ENCODE results near the gene DFFA. TPM values are rescaled to one million over a fixed set of nuclear protein-coding genes. Genes with fewer than 3 reads are reported as not detected.

Gene DFFA
- total RNA-seq, 2 donors from 2014 or later = 100 to 105 TPM

GRCh38 chr1:10450836-10451235, 21.5 kb downstream of the DFFA start:
- Mint-ChIP-seq H3K36me3 (ENCODE audit: low read depth) (peaks cover 18% of the 10 kb centered on the region), H3K27me3 (ENCODE audit: insufficient read depth) (no peaks in the 10 kb centered on the region), H3K27ac (no peak overlapping the region), H3K9me3 (peaks cover 3% of the 10 kb centered on the region), H3K4me1 (peaks cover 8% of the 10 kb centered on the region), H3K4me3 (no peak overlapping the region)
- no peaks in the 10 kb centered on the region for H3K4me1 ChIP-seq (ENCODE audit: control insufficient read depth, insufficient read depth, low read length)
- H3K4me3 ChIP-seq (ENCODE audit: low read length) = no peak overlapping the region
- WGBS, 2 experiments (ENCODE audit: insufficient coverage in 1 of 2, insufficient read length in 1 of 2) = 79 to 80% methylated on average over 6 of the region's 6 CpGs
- H3K9ac ChIP-seq (ENCODE audit: extremely low read depth, low read length, poor library complexity, severe bottlenecking) = no peak overlapping the region
- no peaks in the 10 kb centered on the region for H3K27me3 ChIP-seq (ENCODE audit: control insufficient read depth, insufficient read depth, low read length, poor library complexity, severe bottlenecking)
- TF ChIP-seq CTCF (conservative IDR thresholded peaks at IDR 0.05) = no peak
- H3K9me3 ChIP-seq (ENCODE audit: control insufficient read depth, low read length) = peaks cover 8% of the 10 kb centered on the region
- no peak overlapping the region for H3K27ac ChIP-seq (ENCODE audit: low read depth, low read length)
- DNase-seq = no peak
- H3K36me3 ChIP-seq (ENCODE audit: control insufficient read depth, insufficient read depth, low read length) = peaks cover under 1% of the 10 kb centered on the region

GRCh38 chr1:10450156-10450814, 22.0 kb downstream of the DFFA start:
- no peak overlapping the region for H3K4me3 Mint-ChIP-seq
- Histone ChIP-seq H3K9me3 (ENCODE audit: control insufficient read depth, low read length) (peaks cover 8% of the 10 kb centered on the region), H3K27me3 (ENCODE audit: control insufficient read depth, insufficient read depth, low read length, poor library complexity, severe bottlenecking) (no peaks in the 10 kb centered on the region), H3K36me3 (ENCODE audit: control insufficient read depth, insufficient read depth, low read length) (peaks cover 4% of the 10 kb centered on the region), H3K27ac (ENCODE audit: low read depth, low read length) (no peak overlapping the region), H3K4me3 (ENCODE audit: low read length) (no peak overlapping the region), H3K4me1 (ENCODE audit: control insufficient read depth, insufficient read depth, low read length) (no peaks in the 10 kb centered on the region), H3K9ac (ENCODE audit: extremely low read depth, low read length, poor library complexity, severe bottlenecking) (no peak overlapping the region)
- H3K27ac Mint-ChIP-seq = no peak overlapping the region
- peaks cover 3% of the 10 kb centered on the region for H3K9me3 Mint-ChIP-seq
- peaks cover 8% of the 10 kb centered on the region for H3K4me1 Mint-ChIP-seq
- 92 to 93% methylated on average over 6 to 21 of the region's 21 CpGs for WGBS, 2 experiments (ENCODE audit: insufficient coverage in 1 of 2, insufficient read length in 1 of 2)
- no peak for TF ChIP-seq CTCF (conservative IDR thresholded peaks at IDR 0.05)
- DNase-seq = peak; percentile 55
- no peaks in the 10 kb centered on the region for H3K27me3 Mint-ChIP-seq (ENCODE audit: insufficient read depth)
- H3K36me3 Mint-ChIP-seq (ENCODE audit: low read depth) = peaks cover 17% of the 10 kb centered on the region

GRCh38 chr1:10449751-10450150, 22.6 kb downstream of the DFFA start, which contains the start of gene CORT:
Gene CORT, plus strand, starts transcription at chr1:10450031. Its CDS starts 193 bp downstream, at chr1:10450224.
- H3K27ac Mint-ChIP-seq = peak within 1 kb of the TSS; percentile 58
- peaks cover 5% of the 10 kb centered on the region for H3K9me3 ChIP-seq (ENCODE audit: control insufficient read depth, low read length)
- peaks cover 8% of the 10 kb centered on the region for H3K4me1 Mint-ChIP-seq
- no peak within 1 kb of the TSS for H3K9ac ChIP-seq (ENCODE audit: extremely low read depth, low read length, poor library complexity, severe bottlenecking)
- H3K4me1 ChIP-seq (ENCODE audit: control insufficient read depth, insufficient read depth, low read length) = no peaks in the 10 kb centered on the region
- peaks cover 7% of the 10 kb centered on the region for H3K36me3 ChIP-seq (ENCODE audit: control insufficient read depth, insufficient read depth, low read length)
- no peak for TF ChIP-seq CTCF (conservative IDR thresholded peaks at IDR 0.05)
- no peaks in the 10 kb centered on the region for H3K27me3 ChIP-seq (ENCODE audit: control insufficient read depth, insufficient read depth, low read length, poor library complexity, severe bottlenecking)
- WGBS, 2 experiments (ENCODE audit: insufficient coverage in 1 of 2, insufficient read length in 1 of 2) = 90 to 95% methylated on average over 9 to 10 of the region's 10 CpGs
- peaks cover 2% of the 10 kb centered on the region for H3K9me3 Mint-ChIP-seq
- no peak within 1 kb of the TSS for H3K27ac ChIP-seq (ENCODE audit: low read depth, low read length)
- peaks cover 19% of the 10 kb centered on the region for H3K36me3 Mint-ChIP-seq (ENCODE audit: low read depth)
- H3K27me3 Mint-ChIP-seq (ENCODE audit: insufficient read depth) = no peaks in the 10 kb centered on the region
- H3K4me3 ChIP-seq (ENCODE audit: low read length) = no peak within 1 kb of the TSS
- H3K4me3 Mint-ChIP-seq = no peak within 1 kb of the TSS
- no peak for DNase-seq
